ENCODE results near the gene MBP. TPM values are rescaled to one million over a fixed set of nuclear protein-coding genes. Genes with fewer than 3 reads are reported as not detected.

Gene MBP
- total RNA-seq, 4 donors from 2014 or later: 44.0 to 68.0 (median 60.2) TPM

DNA sequence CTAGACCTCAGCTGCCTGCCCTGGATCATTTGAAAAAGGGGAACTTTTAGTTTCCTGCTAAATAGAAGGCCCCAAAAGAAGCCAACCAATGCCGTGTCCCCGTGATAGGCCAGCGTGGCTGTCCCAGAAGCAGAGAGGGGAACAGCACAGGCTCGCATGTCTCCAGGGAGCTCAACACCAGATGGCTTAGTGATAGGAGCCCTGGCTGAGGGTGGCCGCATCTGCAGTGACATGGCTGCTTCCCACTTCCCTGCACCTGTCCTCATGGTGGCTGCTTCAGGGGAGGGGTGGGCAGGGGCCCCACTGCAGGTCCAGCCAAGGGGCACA lies 79.6 kb downstream of the MBP start:
- Histone ChIP-seq H3K36me3 (no peaks in the 10 kb centered on the region), H3K4me3 (replicated peaks in 1 of 3) (no peak overlapping the region), H3K9me3 (no peaks in the 10 kb centered on the region), H3K27ac (peak overlapping the region in 1 of 3 donors; percentile 36), H3K4me1 (peaks cover 34 to 48% of the 10 kb centered on the region in 2 donors), H3K27me3 (no peaks in the 10 kb centered on the region)
- intact Hi-C loops (cut with DNase I): no loop called here
- TF ChIP-seq POLR2A (IDR thresholded peaks at IDR 0.05): no peak
- TF ChIP-seq, protein P1, sequence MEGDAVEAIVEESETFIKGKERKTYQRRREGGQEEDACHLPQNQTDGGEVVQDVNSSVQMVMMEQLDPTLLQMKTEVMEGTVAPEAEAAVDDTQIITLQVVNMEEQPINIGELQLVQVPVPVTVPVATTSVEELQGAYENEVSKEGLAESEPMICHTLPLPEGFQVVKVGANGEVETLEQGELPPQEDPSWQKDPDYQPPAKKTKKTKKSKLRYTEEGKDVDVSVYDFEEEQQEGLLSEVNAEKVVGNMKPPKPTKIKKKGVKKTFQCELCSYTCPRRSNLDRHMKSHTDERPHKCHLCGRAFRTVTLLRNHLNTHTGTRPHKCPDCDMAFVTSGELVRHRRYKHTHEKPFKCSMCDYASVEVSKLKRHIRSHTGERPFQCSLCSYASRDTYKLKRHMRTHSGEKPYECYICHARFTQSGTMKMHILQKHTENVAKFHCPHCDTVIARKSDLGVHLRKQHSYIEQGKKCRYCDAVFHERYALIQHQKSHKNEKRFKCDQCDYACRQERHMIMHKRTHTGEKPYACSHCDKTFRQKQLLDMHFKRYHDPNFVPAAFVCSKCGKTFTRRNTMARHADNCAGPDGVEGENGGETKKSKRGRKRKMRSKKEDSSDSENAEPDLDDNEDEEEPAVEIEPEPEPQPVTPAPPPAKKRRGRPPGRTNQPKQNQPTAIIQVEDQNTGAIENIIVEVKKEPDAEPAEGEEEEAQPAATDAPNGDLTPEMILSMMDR (IDR thresholded peaks at IDR 0.05): no peak
- no peak for DNase-seq
- 87 to 90% methylated on average over 4 to 5 of the region's 5 CpGs for WGBS, 2 donors

- no peaks in the 10 kb centered on the region for H3K9me3 ChIP-seq
- H3K4me3 ChIP-seq (replicated peaks in 1 of 3): no peak overlapping the region
- intact Hi-C loops (cut with DNase I): no loop called here
- peaks cover 34 to 48% of the 10 kb centered on the region in 2 donors for H3K4me1 ChIP-seq
- 72 to 90% methylated on average over 20 of the region's 20 CpGs for WGBS, 2 donors
- no peaks in the 10 kb centered on the region for H3K27me3 ChIP-seq
- H3K27ac ChIP-seq: peak overlapping the region in 1 of 3 donors; percentile 36
- TF ChIP-seq, protein P1 (IDR thresholded peaks at IDR 0.05): no peak
- TF ChIP-seq POLR2A (IDR thresholded peaks at IDR 0.05): no peak
- DNase-seq: no peak
- no peaks in the 10 kb centered on the region for H3K36me3 ChIP-seq
Observed at GRCh38 chr18:77052297-77052982, 80.1 kb downstream of the MBP start.

- peak overlapping the region in 1 of 3 donors; percentile 82 for H3K27ac ChIP-seq
- no peaks in the 10 kb centered on the region for H3K27me3 ChIP-seq
- WGBS, 2 donors: 93 to 97% methylated on average over 14 of the region's 14 CpGs
- intact Hi-C loops (cut with DNase I): no loop called here
- TF ChIP-seq, protein P1 (IDR thresholded peaks at IDR 0.05): no peak
- no peak for TF ChIP-seq POLR2A (IDR thresholded peaks at IDR 0.05)
- H3K36me3 ChIP-seq: peaks cover 0 to 3% of the 10 kb centered on the region in 2 donors
- no peak for DNase-seq
- no peaks in the 10 kb centered on the region for H3K9me3 ChIP-seq
- no peak overlapping the region for H3K4me3 ChIP-seq (replicated peaks in 1 of 3)
- H3K4me1 ChIP-seq: peaks cover 27 to 41% of the 10 kb centered on the region in 2 donors
Observed at GRCh38 chr18:77051581-77052296, 80.8 kb downstream of the MBP start.

GRCh38 chr18:77049938-77050337 lies 82.6 kb downstream of the MBP start:
- peak overlapping the region; percentile 82 to 87 (median 87) for H3K27ac ChIP-seq
- H3K36me3 ChIP-seq: peaks cover 0 to 3% of the 10 kb centered on the region in 2 donors
- TF ChIP-seq, protein P1 (IDR thresholded peaks at IDR 0.05): no peak
- H3K9me3 ChIP-seq: no peaks in the 10 kb centered on the region
- peaks cover 19 to 36% of the 10 kb centered on the region in 2 donors for H3K4me1 ChIP-seq
- intact Hi-C loops (cut with DNase I): no loop called here
- no peaks in the 10 kb centered on the region for H3K27me3 ChIP-seq
- WGBS, 2 donors: 35 to 41% methylated on average over 4 of the region's 4 CpGs
- DNase-seq: no peak
- H3K4me3 ChIP-seq (replicated peaks in 1 of 3): no peak overlapping the region

- H3K27ac ChIP-seq: no peak overlapping the region
- peaks cover 13 to 31% of the 10 kb centered on the region in 2 donors for H3K4me1 ChIP-seq
- no peak overlapping the region for H3K4me3 ChIP-seq (replicated peaks in 1 of 3)
- H3K36me3 ChIP-seq: peaks cover 0 to 3% of the 10 kb centered on the region in 2 donors
- no peaks in the 10 kb centered on the region for H3K9me3 ChIP-seq
- intact Hi-C loops (cut with DNase I): no loop called here
- WGBS, 2 donors: 80 to 94% methylated on average over 8 of the region's 8 CpGs
- no peaks in the 10 kb centered on the region for H3K27me3 ChIP-seq
- no peak for DNase-seq
- TF ChIP-seq, protein P1 (IDR thresholded peaks at IDR 0.05): no peak
- no peak for TF ChIP-seq POLR2A (IDR thresholded peaks at IDR 0.05)
Observed at GRCh38 chr18:77047803-77048419, 84.7 kb downstream of the MBP start.

All from thyroid gland (tissue), 4 donors.